HG02981 (cell line): ENCODE measurements around the gene TNXB.
"Not testable (repeated sequence)": the region's sequence is repeated elsewhere in the genome, so short reads cannot be mapped to it uniquely, and the experiment has no call there.

Source experiments
- ATAC-seq: cut with Tn5 transposase; IDR thresholded peaks from one replicate; pipeline ENCODE4 v1.9.1; 2021; ENCODE audit warnings: mild to moderate bottlenecking, moderate library complexity; ENCODE audit not compliant: unreplicated experiment

Gene TNXB

GRCh38 chr6:32109114-32109764 is at the start of gene TNXB:
TSS of gene TNXB (minus strand) at chr6:32109338. CDS start at chr6:32098198, 11,140 bp downstream.
- no peak for ATAC-seq

GRCh38 chr6:32158052-32158451 is 48.9 kb upstream of the TNXB start:
- ATAC-seq, result no peak

GRCh38 chr6:32156891-32157290 is 47.8 kb upstream of the TNXB start:
- ATAC-seq, result no peak

GRCh38 chr6:32154514-32155161 is 45.5 kb upstream of the TNXB start:
- ATAC-seq, result no peak

- ATAC-seq, result no peak
Observed at GRCh38 chr6:32153564-32154513, 44.7 kb upstream of the TNXB start, which contains the start of gene PPT2. TSS of gene PPT2 (plus strand) at chr6:32154141. CDS start at chr6:32154595, 454 bp downstream.

GRCh38 chr6:32152769-32153563 is 43.8 kb upstream of the TNXB start:
- ATAC-seq, result no peak

GRCh38 chr6:32151863-32152768 is 43.0 kb upstream of the TNXB start, which contains the start of gene PRRT1:
TSS of gene PRRT1 (minus strand) at chr6:32151939. CDS start at chr6:32151827, 112 bp downstream.
- ATAC-seq, result no peak

GRCh38 chr6:32151181-32151862 is 42.2 kb upstream of the TNXB start:
- ATAC-seq, result no peak

GRCh38 chr6:32149932-32150870 is 41.1 kb upstream of the TNXB start:
- no peak for ATAC-seq

- no peak for ATAC-seq
Observed at GRCh38 chr6:32149092-32149755, 40.1 kb upstream of the TNXB start.

GRCh38 chr6:32148289-32149091 is 39.4 kb upstream of the TNXB start:
- ATAC-seq, result no peak

- ATAC-seq, result no peak
Observed at GRCh38 chr6:32147401-32148132, 38.4 kb upstream of the TNXB start.

GRCh38 chr6:32146687-32147086 is 37.5 kb upstream of the TNXB start:
- ATAC-seq, result no peak

- no peak for ATAC-seq
Observed at GRCh38 chr6:32146287-32146686, 37.1 kb upstream of the TNXB start.

GRCh38 chr6:32144238-32144637 is 35.1 kb upstream of the TNXB start:
- not testable (repeated sequence) for ATAC-seq
